ENCODE results near the gene BCL3.
A peak's percentile ranks its signal among the peaks of the same experiment; 100 is the strongest.

The BCL3 gene

DNA sequence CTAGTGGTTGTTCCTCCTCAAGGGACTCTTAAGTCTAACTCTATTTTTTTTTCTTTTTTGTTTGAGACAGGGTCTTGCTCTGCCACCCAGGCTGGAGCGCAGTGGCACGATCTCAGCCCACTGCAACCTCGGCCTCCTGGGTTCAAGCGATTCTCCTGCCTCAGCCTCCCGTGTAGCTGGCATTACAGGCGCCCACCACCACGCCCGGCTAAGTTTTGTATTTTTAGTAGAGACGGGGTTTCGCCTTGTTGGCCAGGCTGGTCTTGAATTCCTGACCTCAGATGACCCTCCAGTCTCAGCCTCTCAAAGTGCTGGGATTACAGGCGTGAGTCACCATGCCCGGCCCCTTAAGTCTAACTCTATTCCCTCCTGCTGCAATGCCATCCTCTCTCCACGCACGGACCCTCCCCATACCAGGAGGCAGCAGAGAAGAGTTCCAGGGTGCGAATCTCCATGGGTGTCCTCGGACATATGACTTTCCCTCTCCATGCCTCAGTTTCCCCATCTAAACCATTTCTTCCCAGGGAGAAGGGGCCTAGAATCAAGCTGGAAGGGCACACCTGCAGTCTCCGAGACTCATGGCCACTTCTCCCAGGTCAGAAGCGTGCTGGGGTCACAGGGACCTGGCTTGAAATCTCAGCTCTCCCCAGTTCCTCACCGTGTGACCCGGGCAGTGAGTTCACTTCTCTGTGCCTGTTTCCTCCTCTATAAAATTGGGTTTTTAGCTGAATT is 6.0 kb upstream of the BCL3 start:
- no peak for DNase-seq

DNA sequence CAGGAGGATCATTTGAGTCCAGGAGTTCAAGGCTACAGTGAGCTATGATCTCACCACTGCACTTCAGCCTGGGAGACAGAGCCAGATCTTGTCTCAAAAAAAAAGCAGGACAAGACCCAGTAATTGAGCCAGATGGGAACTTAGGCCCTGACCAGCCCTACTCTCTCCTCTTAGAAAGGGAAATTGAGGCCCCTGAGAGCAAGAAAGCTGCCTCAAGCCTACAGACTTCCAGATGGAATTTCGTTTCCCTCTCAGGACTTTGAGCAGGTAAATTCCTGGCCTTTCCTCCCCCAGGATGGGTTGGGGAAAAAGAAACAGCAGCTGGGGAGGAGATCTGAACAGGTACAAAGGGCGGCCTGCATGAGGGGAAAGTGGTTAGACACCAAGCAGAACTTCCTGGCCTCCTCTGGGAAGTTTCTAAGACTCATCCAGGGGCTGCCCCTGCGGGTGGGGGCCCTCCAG is 3.6 kb upstream of the BCL3 start:
- DNase-seq, result no peak

DNA sequence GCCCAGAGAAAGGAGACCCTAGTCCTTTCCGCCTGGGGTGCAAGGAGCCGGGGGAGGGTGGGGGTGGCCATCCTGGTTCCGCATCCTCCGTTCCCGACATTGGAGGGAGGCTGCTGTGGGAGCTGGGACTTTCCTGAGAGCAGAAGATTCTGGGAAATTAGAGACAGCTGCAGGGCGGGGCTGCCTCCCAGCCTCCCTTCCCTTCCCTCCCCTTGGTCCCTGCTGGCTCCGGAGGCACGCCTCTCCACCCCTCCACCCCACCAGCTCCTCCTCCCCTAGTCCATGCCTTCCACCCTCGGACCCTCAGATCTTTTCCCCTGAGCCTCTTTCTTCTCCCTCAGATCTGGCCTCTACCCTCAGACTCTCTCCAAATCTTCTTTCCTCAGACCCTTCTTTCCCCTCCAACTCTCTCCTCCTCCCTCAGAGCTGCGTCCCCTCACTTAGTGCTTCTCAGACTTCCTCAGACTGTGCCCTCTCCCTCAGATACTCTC is 3.1 kb upstream of the BCL3 start:
- DNase-seq, result no peak

DNA sequence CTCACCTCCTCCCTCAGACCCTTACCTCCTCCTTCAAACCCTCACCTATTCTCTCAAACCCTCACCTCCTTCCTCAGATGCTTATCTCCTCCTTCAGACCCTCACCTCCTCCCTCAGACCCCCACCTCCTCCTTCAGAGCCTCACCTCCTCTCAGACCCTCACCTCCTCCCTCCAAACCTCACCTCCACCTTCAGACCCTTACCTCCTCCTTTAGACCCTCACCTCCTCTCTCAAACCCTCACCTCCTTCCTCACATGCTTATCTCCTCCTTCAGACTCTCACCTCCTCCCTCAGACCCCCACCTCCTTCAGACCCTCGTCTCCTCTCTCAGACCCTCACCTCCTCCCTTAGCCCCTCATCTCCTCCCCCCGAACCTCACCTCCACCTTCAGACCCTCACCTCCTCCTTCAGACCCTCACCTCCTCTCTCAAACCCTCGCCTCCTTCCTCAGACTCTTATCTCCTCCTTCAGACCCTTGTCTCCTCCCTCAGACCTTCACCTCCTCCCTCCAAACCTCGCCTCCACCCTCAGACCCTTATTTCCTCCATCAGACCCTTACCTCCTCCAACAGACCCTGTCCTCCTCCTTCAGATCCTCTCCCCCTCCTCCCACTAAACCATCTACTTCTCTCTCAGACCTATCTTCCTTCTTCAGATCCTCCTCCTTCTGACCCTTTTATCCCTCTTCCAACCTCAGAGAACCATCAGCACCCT is 2.5 kb upstream of the BCL3 start:
- no peak for DNase-seq

DNA sequence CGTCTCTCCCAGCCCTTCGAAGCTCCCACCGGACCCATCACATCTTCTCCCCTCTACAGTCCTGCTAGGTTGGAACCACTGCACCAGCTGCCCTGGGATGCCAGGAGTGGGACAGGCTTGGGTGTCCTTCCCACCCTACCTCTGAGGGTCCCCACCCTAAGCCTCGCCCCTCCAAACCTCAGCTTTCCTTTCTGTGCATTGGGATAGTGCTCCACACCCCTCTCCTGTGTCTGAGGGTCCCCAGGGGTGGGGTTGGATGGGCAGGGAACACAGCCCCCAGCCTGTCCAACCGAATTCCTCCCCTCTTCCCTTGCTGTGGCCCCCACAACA is 1.9 kb upstream of the BCL3 start:
- DNase-seq, result no peak

DNA sequence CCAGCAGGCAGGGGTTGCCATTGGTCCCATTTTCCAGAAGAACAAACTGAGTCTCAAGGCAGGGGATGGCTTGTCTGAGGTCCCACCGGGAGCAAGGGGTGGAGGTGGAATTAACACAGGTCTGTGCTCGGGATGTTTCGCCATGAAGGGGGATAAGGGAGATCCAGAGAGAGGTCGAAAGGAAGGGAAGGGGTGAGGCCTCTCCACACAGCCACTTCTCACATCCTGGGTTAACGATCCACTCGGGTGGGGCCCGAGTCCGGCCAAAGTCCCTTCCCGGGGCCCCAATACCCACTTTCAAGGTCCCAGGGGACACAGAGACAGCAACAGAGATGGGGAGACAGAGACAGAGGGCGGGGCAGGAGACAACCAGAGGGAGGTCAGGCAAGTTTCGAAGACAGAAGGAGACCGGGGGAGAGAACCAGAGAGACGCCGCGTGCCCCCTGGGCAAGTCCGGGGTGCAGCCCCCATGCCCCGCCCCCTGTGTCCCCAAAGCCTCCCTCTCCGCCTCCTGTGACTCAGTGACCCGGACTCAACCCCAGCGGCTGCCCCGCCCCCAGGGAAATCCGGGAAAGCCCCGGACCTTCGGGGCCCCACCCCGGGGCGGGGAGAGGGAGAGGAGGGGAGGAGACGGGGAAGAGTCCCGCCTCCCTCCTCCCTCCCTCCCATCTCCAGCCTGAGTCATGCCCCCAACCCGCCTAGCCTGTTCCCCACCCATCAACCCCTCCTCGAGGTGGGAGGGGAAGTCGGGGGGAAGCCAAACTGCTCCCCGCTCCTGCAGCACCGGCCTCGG is 1.4 kb upstream of the BCL3 start:
- DNase-seq, result peak; percentile 93

DNA sequence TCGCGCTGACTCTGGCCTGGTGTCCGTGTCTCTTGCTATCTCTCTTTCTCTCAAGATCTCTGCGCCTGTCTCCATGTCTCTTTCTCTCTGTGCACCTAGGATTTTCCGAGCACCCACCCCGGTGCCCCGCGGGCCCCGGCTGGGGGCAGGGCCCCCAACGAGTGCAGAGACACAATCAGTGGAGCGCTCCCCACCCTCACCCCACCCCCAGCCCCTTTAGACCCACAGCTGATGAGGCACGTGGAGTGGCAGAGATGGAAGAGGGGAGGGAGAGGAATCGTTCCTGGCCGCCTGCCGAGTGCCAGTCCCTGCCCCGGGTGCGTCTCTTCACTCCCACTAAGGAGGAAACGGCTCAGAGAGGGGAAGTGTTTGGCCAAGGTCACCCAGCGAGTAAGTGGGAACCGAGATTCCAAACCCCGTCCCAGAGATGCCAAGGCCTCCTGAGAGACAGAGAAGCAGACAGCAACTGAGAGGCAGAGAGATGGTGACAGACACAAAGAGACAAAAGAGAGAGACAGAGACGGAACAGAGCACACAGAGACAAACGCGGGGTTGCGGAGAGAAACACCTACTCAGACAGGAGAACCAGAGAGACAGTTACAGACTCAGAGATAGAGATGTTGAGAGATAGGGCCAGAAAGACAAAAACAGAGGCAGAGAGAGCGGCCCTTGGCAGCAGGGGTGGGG is 626 bp upstream of the BCL3 start:
- no peak for DNase-seq

DNA sequence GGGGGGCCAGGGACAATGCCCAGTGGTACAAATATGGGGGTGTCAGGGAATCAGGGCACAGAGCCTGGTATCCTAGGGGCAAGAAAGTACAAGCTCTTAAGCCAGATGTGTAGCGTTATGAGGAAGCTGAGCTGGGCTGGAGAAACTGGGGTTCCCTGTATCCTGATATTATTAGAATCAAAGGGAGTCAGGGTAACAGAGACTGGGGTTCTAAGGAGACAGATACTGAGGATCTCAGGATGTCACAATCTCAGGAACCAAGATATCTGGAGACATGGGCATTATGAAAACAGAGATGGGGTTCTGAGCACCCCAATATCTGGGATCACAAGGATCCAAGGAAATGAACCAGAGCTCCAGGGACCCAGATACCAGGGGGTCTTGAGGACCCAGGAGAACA is 784 bp downstream of the BCL3 start:
- no peak for DNase-seq

DNA sequence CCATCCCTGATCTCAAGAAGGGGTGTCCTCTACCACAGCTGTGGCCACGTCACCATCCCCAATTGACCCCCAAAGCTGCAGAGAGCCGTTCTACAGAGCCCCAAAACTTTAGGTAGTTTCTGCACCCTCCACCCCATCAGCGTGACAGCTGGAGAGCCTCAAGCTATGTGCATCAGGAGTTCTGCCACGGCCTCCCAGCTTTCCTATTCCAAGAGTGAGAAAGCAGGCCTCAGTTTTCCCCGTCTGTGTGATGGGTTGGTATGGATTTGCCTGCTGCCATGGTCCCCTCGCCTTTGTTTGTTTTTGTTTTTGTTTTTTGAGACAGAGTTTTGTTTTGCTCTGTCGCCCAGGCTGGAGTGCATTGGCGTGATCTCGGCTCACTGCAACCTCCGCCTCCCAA is 1.5 kb downstream of the BCL3 start:
- DNase-seq, result no peak

DNA sequence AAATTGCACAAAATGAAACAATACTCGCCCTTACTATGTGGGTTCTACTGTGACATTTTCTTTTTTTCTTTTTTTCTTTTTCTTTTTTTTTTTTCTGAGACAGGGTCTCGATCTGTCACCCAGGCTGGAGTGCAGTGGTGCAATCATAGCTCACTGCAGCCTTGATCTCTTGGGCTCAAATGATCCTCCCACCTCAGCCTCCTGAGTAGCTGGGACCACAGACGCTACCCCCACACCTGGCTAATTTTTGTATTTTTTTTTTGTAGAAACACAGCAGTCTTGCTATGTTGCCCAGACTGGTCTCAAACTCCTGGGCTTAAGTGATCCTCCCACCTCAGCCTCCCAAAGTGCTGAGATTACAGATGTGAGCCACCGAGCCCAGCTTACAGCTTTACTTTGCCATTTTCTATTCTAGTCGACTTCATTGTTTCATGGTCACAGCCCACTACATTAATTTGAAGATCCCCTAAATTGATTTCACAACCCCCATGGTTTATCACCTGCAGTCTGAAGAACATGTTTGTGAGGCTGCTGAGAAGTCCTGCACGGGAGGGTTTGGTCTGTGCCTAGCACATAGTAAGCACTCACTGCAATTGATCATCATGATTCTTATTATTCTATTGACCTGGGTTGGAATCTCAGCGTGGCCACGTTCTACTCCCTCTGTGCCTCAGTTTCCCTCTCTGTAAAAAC is 3.8 kb downstream of the BCL3 start:
- no peak for DNase-seq

DNA sequence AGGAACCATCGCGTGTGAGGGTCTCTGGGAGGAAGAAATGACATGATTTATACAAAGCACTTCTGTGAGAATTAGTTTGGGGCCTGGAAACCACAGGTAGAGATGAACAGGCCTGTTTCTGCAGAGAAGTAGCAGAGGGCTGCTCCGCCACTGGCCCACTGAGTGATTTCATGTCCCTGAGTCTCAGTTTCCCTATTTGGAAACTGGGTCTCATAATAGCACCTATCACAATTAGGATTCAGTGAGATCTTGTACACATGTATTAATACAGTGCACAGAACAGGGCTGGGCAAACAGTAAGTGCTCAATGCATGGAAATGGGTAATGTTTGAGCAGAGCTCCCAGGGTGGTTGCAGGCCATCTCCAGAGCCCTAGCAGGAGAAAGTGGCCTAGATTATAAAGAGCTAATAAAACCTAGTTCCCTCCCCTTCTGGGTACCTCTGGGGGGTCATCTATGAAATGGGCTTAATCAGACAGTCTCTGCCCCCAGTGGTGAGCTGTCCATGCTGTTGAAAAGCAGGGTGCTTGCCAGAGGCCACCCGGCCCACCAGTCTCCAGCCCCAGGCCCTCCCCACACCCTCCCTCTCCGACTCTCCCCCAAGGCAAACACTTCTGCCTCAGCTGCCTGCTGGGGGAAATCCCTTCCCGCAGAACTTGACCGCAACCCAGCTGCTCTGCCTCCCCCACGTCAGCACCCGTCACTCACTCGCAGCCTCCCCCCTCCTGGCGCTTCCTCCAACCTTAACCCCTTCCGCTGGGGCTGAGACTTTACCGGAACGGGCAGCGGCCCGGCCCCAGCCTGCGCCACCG is 4.5 kb downstream of the BCL3 start:
- DNase-seq, result peak; percentile 98

DNA sequence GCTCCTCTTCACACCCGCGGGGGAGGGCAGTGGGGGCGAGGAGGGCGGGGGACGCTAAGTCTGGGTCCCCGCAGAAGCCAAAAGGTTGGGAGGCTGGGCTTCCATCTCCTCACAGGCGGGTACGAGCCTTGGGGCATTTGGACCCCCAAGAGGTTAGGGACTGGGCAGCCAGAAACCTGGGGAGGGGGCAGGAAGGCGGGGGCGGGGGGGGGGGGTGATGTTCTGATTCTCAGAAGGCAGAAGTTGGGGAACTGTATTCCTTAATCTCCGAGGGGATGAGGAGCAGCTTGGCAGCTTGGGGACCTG is 5.1 kb downstream of the BCL3 start:
- DNase-seq, result no peak

DNA sequence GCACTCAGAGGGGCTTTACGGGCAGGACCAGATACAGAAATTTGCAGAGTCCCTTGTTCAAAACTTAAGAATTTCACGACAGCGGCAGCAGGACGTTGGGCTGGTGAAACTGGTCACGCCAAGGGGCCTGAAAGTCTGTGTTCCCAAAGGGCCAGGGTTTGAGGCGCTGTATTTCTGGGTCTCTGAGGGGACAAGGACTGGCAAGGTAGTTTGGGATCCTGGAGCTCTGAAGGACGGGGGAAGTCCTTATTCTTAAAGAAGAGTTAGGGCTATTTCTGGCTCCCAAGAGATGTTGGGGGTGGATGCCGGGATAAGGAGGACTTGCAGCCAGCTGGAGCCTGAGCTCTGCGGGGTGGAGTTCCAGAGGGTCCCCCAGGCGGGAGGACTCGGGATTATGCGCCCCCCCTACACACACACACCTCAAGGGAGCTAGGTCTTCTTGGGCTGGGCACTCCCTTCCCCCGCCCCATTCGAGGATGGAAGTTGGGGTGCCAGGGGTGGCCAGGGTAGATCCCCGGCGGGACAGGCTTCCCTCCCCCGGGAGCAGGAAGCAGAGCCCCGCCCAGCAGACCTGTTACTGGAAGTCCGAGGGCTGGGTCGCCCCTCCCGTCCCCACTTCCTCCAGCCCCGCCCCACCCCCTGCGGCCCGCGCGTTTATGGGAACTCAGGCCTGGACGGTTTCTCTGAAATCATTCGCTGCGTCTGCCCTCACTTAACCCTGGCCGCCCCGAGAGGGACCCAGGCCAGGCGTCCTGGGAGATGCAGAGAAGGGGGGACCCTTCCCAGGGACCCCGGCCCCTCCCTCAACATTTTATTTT is 5.6 kb downstream of the BCL3 start:
- peak; percentile 92 for DNase-seq

DNA sequence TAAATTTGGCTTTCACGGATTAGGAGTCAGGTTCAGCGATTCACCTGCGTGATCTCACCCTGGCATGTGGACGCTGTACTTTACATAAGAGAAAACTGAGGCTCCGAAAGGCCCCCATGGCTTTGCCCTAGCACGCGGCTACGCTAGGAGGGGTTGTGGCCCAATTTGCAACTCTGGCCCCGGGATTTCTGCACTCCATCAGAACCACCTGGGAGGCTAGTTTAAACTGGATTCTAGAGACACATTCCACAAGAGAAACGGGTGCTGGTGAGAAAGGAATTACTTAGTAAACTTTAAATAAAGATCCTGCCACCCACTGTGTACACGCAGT is 6.2 kb downstream of the BCL3 start:
- DNase-seq, result no peak

DNA sequence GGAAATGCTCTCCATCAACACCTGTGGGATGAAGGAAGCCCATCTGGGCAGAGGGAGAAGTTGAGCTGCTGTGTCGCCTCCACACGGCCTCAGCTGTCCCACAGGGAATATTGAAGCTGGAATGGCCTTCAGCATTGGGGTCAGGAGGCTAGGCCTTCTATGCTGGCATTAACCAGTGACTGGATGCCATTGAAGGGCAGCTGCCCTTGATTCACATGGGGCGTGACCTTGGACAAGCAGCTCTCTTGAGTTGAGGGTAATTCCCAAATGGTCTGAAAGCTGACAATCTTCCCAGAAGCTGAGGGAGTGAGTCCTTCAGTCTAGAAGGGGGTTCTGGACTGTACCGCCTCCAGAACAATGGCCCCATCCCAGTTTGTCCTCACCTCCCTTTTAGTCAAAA is 6.7 kb downstream of the BCL3 start:
- DNase-seq, result no peak

DNA sequence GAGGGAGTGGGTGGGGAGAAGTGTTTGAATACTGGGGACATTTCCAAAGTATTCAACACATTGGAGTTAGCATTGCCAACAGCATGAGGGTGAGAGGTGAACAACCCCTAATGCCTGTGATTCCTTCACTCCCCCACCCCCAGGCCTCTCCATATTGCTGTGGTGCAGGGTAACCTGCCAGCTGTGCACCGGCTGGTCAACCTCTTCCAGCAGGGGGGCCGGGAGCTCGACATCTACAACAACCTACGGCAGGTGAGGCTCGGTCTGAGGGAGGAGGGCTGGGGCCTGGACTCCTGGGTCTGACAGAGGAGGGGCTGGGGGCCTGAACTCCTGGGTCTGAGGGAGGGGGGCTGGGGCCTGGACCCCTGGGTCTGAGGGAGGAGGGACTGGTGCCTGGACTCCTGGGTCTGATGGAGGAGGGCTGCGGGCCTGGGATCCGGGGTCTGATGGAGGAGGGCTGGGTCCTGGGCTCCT is 7.6 kb downstream of the BCL3 start:
- DNase-seq, result no peak

DNA sequence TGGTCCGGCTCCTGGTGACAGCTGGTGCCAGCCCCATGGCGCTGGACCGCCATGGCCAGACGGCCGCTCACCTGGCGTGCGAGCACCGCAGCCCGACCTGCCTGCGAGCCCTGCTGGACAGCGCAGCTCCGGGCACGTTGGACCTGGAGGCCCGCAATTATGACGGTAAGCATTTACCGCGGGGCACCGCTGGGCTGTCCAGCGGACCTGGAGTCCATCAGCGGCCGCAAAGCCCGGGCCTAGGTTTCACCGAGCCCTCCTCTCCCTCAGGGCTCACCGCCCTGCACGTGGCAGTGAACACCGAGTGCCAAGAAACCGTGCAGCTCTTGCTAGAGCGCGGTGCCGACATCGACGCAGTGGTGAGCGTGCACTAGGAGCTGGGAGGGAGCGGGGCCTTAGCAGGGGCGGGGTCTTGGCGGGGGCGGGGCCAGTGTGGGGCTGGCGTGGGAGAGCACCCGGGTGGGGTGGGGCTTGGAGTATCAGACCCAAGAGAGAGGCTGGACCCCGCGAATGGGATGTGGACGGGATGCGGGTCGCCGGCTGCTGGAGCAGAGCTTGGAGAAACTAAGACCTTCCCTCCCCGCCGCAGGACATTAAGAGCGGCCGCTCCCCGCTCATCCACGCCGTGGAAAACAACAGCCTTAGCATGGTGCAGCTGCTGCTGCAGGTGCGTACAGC is 8.7 kb downstream of the BCL3 start:
- DNase-seq, result no peak

DNA sequence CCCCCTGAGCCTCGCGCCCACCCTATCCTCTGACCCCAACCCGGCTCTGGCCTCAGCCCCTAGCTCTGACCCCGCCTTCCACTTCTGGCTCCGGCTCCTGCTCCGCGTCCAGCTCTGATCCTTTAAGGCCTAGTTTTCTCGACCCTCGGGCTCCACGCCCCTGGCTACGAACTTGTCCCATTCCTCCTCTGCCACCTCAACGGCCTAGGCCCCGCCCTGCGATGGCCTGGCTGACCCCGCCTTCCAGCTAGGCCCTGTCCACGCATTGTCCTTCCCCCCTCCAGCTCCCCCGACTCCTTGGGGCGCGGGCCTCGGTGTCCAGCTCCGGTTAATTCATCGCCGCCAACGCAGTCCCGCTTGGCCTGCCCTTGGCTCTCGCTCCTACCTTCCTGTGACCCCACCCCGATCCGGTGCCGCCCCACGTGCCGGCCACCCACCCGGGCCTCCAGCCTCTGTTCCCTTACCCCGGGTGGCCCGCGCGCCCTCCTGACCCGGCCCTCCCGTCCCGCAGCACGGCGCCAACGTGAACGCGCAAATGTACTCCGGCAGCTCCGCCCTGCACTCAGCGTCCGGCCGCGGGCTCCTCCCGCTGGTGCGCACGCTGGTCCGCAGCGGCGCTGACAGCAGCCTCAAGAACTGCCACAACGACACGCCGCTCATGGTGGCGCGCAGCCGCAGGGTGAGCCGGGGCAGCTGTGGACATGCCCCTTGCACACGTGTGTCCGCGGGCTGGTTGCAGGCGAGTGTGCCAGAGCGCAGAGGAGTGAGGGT is 9.4 kb downstream of the BCL3 start:
- no peak for DNase-seq

DNA sequence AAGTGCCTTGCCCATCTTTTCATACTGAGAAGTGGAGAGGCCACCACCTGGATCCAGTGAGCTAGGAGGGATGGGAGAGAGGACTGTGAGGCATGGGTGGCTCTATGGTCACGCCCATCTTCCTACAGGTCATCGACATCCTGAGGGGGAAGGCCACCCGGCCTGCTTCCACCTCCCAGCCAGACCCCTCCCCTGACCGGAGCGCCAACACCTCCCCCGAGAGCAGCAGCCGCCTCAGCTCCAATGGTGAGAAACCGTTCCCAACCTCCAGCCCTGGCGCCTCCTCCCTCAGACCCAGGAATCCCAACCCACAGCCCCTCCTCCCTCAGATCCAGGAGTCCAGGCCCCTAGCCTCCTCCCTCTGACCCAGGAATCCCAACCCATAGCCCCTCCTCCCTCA is 10.1 kb downstream of the BCL3 start:
- no peak for DNase-seq
